HG02763 (cell line): ENCODE results near the gene BIN2.

Experiments
- ATAC-seq: cut with Tn5 transposase; IDR thresholded peaks from one replicate; pipeline ENCODE4 v1.9.1; 2021; ENCODE audit warnings: mild to moderate bottlenecking, moderate library complexity; ENCODE audit not compliant: unreplicated experiment

The BIN2 gene

DNA sequence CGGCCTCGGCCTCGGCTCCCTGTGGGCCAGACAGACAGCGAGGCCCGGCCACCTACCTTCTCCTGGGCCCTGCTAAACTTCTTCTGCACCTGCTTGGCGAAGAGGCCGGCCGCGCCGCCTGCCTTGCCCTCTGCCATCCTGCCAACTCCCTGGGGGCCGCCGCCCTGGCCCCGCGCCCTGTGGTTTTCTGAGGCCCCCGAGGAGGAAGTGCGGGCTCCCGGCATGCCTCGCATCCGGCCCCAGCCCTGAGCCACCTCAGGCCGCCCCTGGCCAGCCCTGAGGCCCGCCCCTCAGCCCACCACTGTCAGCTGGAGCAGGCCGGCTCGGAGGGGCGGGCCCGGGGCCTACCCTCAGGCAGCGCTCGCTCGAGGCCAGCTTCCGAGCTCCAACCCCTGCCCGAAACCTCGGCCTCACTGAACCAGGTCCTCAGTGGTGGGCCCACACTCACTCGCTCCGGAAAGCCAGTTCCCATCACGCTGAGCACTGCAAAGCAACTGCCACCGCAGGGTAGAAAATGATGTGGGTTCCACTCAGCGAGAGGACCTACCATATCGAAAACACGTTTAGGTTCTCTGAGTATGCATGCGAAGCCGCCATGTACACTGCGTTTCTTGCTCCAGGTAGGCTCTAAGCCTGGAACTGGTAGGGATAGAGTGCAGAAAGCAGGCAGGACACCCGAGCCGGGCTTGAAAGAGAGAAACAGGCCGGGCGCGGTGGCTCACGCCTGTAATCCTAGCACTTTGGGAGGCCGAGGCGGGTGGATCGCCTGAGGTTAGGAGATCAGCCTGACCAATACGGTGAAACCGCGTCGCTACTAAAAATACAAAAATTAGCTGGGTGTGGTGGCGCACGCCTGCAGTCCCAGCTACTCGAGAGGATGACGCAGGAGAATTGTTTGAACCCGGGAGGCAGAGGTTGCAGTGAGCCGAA lies at the start of gene BIN2:
Gene BIN2 (minus strand): TSS at position 209 of the 930 bp plus-strand sequence. CDS start 72 bp downstream, at position 137.
- peak; percentile 60 for ATAC-seq

DNA sequence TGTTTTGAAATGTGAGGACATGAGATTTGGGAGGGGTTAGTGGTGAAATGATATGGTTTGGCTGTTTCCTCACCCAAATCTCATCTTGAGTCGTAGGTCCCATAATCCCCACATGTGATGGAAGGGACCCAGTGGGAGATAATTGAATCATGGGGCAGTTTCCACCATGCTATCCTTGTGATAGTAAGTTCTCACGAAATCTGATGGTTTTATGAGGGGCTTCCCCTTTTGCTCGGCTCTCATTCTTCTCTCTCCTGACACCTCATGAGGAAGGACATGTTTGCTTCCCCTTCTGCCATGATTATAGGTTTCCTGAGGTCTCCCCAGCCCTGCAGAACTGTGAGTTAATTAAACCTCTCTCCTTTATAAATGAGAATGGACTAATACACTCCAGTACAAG lies 49.2 kb upstream of the BIN2 start:
- no peak for ATAC-seq

DNA sequence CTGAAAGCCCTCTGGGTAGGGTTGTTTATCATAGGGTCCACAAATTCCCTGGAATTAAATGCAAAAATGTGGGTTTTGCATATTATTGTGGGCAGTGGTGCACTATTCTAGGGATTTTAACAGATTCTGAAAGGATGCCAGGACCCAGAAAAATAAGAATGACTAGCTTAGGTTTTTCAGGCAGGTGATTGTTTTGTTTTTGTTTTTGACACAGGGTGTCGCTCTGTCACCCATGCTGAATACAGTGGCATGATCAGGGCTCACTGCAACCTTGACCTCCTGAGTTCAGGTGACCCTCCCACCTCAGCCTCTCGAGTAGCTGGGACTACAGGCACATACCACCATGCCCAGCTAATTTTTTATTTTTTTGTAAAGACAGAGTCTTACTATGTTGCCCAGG lies 48.0 kb upstream of the BIN2 start:
- ATAC-seq: no peak

DNA sequence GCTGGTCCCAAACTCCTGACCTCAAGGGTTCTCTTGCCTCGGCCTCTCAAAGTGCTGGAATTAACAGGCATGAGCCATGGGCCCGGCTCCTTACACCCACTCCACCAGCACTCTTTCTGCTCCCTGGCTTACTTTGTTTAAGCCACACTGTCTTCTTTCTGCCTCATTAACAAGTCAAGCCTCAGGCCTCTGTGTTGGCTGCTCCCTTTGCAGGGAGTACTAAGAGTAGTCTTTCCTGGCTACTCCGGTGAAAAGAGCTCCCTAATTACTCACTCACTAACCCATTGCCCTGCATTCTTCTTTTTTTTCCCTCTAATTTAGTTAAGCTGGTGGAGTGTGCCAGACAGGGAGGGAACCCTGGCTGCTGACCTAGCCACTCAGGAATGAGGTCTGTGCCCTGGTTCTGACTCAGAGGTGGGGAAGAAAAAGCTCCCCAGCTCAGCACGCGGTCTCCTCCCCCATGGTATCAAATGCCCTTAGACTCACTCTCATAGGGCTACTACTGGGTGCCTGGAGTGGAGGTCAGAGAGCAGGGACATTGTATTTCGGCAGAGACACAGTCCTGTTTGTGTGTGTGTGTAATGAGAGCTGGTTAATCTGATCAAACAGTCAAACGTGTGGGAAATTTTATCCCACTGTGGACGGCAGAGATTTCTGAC lies 47.5 kb upstream of the BIN2 start:
- ATAC-seq: no peak

DNA sequence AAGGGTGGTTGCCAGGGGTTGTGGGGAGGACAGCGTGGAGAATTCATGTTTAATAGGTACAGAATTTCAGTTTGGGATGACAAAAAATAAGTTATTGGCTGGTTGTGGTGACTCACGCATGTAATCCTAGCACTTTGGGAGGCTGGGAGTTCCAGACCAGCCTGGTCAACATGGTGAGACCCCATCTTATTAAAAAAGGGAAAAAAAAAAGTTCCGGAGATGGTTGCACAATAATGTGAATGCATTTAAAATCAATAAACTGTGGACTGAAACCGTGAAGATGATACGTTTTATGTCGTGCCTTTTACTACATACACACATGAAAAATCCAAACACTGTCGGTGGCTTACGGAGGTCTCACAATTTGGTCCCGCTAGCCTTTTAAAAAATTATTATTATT lies 46.7 kb upstream of the BIN2 start:
- ATAC-seq: no peak

DNA sequence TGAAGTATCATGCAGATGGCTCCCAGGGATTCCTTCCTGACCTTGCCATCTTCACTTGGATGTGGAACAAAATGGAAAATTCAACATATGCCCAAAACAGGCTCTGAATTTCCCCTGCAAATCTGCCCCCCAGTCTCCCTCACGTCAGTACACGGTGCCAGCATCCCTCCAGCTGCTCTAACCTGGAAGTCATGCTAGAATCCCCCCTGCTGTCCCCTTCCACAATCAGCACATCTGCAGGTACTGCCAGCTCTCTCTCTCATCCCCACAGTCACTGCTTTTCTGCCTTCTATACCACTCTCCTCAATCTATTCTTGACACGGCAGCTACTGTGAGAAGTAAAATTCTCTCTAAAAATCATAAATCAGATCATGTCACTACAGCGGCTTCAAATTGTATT lies 45.6 kb upstream of the BIN2 start:
- no peak for ATAC-seq

DNA sequence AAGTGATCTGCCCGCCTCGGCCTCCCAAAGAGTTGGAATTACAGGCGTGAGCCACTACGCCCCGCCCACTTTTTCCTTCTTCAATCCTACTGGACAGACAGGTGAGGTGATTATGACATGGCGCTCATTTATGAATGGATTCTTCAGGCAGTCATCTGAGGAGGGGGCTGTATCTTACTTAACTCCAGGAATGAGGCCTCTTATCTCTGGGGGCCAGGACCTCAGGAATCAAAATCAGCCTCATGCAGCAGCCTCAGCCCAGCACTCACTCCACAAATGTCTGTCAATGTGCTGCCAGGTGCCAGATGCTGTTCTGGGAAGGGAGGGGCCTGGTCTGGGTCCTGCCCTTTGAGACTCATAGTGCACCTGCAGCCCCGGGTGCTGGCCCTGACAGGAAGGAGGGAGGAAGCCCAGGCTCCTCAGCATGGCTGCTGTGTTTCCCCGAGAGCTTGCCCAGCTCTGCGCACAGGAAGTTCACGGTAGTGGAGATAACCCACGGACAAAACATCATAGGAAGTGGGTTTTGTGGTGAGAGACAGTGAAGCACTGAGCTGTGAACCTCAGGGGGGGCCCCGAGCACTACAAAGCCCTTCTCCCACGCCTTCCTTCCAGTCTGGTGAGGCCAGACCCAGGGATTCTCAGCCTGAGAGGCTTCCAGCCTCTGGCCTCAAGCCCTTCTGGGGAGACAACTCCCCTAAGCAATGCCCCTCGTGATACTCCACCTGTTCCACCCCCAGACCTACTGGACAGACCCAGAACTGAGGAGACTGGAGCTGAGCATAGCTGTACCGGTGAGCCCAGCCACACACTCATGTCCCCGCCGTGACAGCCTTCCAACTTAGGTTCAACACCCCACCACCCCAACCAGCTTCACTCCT lies 44.9 kb upstream of the BIN2 start:
- peak; percentile 99 for ATAC-seq

DNA sequence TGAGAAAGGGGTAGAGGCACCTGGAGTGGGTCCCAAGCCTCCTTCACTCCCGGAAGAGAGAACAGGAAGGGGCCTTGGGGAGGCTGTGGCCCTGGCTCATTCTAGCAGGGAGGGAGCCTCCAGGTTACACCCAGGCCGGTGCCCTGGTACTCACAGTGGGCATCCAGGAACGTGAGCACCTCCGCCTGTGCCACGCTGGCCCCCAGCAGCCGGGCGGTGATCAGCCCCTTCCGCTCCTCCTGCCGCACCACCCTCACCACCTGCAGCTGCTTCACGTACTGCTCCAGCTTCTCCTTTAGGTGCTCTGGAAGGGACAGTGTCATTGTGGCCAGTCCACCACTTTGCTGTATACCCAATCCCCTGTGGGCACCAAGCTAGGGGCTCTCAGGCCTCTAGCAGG lies 41.3 kb upstream of the BIN2 start:
- no peak for ATAC-seq

DNA sequence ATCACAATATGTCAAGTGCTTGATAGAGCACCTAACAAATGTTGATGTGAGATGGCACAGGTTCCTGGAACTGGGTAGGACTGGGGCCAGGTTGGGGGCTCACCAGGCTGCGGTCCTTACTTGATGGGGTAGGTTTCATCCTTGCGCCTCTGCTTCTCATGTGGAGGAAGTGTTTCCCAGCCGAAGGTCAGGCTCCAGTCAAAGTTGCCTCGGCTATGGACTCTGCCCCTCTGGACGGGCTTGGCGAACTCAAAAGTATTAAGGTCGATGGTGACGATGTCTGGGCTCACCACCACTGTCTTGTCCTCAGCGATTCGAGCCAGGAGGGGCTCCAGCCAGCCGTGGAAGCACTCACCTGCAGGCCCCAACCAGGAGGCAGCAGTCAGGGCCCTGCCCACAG lies 40.0 kb upstream of the BIN2 start:
- ATAC-seq: no peak

DNA sequence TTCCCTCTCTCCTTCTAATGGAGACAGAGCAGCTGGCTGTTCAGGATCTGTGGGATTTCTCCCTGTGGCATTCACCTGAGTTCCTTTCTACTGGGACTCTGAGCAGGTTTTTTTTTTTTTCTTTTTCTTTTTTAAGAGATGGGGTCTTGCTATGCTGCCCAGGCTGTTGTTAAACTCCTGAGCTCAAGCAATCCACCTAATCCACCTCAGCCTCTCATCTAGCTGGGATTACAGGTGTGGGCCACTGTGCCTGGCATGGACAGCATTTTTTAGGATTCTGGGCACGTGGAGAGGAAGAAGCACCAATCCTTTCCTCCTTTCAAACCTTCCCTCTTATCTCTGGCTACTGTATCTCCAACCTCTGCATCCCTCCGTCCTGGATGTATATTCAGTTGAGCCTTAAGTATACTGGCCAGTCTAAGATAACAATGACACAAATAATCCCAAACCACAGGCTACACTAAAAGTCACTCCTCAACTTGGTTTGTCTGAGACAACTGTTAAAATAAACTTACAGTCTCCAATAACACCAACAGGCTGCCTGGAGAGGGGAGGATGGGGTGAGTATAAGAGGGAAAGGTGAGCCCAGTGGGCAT lies 38.9 kb upstream of the BIN2 start:
- ATAC-seq: no peak

DNA sequence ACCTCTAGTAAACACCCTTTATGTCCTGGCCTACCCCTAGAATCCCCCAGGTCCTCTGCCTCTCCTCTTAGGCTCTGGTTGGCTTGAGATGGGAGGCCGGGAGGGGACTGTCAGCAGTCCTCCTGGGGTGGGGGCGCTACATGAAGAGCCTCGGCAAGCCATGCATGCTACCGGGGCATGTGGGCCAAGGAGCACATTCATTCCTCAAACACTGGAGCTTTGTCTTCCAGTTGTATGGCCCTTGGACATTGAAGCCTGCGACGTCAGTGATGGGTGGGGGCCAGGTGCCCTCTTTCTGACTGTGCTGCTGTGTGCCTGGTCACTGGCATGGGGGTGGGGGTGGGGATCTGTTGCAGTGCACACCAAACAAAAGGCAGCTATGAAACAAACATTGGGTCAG lies 38.3 kb upstream of the BIN2 start:
- ATAC-seq: no peak

DNA sequence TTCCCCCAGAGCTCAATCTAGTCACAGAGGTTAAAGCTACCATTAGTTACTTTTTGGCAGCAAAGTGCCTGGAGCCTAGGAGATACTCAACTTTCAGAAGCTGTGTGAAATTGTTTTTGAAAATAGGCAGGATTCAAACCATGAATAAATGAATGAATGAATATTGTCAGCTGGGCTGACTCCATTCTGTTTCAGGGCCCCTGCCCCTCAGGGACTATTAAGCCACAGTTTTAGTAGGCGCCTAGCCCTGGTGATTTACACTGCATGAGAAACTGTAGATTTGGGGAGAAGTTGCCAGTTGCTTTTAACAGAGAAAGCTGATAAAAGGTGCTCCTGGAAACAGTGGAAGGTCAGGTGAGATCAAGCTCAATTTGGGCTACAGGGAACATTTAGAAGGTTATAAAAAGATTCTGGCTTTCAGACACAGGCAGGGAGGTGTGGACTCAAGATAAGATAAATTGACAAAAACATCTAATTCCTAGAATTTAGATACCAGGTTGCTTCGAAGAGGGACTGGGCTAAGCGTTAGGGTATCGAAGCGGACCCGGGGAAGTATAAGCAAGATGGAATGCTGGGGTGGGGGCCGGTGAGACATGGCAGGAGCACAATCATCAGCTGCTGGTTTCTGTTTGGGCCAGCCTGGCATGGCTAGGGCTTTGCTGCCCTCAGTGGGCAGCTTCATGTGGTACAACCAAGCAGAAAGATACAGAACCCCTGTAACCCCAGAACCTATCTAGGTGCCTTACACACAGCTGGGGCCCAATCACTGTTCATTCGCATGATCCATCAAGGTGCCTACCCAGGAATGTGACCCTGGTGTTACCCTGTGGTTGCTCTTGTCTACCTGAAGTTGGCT lies 37.4 kb upstream of the BIN2 start:
- no peak for ATAC-seq

DNA sequence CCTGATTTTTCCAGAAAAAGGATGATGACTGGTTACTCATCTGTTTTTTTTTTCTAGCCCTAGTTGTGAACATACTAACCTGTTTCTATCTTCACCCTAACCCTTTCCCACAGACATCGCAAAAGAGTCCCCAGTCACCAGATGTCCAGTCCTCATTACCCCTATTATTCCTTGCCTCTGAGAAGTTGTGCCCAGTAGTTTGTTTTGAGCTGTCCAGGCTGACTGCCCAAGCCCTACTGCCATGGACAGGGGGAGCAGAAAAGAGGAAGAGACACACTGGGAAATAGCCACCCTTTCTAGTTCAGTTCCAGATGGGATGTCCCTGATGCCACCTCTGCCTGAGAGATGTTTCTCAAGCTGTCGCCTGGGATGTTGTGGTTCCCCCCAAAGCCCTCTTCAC lies 36.3 kb upstream of the BIN2 start:
- no peak for ATAC-seq

DNA sequence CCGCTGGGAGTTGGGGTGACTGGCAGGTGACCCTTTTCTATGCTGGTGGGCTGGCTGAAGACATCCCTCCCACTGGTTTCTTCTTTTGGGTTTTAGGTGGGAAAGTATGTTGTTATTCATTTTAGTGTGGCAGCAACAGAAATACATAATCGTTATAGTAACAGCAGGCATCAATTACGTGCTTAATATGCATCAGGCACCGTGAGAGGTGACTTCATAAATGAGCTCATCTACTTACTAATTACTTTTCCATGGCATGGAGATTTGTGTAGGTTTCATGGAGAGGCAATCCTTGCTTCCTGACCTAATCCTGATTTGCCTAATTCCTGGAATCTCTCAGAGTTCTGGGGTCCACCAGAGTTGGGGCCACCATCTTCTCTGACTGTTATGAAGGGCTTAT lies 35.9 kb upstream of the BIN2 start:
- no peak for ATAC-seq

DNA sequence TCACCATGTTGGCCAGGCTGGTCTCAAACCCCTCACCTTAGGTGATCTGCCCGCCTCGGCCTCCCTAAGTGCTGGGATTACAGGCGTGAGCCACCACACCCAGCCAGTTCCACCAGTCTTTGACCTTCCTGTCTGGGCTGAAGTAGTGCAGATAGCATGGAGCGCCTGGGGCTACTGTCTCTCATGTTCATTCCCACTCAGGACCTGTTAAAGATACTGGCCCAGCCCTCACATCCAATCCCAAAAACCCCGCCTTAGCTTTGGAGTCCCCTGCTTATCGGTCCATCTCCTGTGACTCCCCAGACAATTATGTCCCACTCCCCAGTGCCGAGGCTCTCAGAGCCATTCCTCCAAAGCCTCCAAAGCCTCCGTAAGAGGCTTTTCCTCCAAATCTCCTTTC lies 34.5 kb upstream of the BIN2 start:
- no peak for ATAC-seq

DNA sequence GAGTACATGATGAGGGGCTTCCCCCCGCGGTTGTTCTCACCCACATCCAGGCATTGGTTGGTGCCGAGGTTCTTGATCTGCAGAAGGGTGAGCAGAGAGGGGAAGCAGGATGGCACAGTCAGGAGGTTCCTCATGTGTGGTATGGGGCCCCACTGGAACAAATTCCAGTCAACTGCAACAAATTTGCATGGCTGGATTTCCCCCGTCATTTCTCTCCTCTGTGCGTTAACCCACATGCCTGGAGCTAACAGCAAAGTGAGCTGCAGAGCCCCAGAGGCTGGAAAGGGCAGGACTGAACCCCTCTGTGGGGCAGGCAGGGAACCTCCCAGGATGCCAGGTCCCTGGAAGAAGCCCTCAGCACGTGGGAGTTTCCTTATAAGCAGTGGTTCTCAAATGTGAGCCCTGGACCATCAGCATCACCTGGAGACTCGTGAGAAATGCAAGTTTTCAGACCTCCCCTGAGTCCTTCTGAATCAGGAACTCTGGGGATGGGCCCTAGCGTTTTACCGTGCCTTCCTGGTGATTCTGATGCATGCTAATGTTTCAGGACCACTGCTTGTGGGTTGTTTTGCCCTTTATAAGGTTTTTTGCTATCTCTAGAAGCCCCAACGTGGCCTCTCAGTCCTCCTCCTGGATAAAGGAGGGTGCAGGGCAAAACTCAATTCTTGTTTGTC lies 33.5 kb upstream of the BIN2 start:
- ATAC-seq: no peak

DNA sequence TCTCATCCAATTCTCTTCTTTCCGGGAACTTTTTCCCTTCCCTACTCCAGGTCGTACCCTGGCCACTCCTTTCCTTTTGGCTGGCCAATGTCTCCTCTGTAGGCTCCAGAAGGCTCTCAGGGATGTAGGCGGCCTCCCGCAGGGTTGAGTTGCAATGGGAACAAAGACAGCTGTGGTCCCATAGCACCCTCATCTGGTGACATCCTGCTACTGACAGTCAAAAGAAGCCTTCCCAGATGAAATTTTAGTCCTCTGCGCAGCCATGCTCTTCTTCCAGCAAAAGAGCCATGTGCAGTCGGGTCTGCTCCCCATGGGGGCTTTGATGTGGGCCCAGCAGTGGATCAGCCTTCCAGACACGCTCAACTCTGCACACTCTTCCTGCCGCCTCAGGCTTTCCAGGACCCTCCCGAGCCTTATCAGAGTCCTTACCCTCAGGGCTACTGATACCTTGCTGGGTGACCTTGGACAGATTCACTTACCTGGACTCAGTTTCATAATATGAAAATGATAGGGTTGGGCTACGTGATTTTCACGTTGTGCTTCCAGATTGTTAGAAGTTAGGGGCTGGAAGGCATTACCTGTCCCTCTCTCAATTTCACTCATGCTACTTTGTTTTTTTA lies 28.0 kb upstream of the BIN2 start:
- no peak for ATAC-seq

DNA sequence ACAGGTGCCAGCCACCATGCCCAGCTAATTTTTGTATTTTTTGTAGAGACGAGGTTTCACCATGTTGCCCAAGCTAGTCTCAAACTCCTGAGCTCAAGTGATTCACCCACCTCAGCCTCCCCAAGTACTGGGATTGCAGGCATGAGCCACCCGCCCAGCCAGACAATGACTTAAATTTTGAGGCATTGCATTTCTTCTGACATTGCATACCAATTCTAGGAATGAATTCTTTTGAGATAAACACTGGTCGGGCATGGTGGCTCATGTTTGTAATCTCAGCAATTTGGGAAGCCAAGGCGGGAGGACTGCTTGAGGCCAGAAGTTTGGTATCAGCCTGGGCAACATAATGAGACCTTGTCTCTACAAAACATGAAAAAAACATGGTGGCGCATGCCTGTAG lies 25.1 kb upstream of the BIN2 start:
- ATAC-seq: no peak

DNA sequence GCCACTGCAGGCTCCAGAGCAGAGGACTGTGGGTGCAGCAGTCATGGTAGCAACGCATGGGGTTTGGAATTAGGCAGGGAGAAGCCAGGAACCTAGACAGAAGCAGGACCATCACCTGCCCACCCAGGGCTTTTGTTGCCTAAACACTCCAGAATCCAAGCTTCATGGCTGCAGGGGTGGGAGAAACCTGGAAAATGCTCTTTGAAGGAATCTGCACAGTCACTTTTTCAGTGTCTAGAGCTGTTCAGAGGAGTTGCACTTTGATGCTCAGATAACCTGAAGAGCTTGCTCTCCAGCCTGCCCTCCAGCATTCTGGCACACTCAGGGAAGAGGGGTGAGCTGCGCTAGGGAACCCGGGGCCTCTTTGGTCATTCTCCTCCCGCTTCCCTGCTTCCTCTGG lies 24.1 kb upstream of the BIN2 start:
- ATAC-seq: no peak
